NOMO-1 treated with dmso at 0.1 percent for 144 hours (cell line): ENCODE data around the gene ANKRD44.
"Not testable (repeated sequence)": the region's sequence is repeated elsewhere in the genome, so short reads cannot be mapped to it uniquely, and the experiment has no call there.

Experiments
- DNase-seq: peaks from one replicate; lab custom pipeline; 2025; ENCODE audit not compliant: unreplicated experiment; lab: John Stamatoyannopoulos, UW

ANKRD44 gene

DNA sequence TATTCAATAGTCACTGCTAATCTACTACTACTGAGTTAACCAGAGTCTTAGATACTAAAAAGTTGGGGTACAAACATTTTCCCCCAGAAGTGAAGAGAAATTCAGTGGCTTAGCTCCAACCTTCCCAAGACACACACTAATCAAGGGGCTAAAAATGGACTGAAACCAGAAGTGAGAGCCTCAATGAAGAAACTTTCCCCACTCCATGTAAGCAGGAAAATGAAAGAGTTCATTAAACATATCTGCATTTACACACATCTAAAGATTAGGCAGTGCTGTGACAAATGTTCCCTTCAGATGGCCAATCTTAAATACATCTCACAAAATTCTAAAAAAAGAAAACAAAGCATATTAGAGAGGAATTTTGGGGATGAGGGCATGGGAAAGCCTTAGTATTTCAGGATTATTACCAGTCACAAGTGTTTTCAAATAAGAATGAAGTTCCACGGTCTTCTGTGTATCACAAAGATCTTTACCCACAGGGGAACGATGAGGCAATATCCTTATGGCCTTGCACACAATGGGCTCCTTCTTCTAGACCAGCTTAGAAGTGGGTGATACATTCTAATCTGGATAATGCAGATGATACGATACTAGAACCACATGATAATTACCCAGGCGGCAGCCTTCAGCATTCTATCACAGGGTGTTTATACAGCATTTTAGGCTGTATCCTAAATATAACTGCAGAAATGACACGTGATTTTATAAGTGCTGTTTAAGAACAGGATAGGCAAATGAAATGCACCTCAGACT, 17.1 kb downstream of the ANKRD44 start:
- DNase-seq: peak; percentile 52

DNA sequence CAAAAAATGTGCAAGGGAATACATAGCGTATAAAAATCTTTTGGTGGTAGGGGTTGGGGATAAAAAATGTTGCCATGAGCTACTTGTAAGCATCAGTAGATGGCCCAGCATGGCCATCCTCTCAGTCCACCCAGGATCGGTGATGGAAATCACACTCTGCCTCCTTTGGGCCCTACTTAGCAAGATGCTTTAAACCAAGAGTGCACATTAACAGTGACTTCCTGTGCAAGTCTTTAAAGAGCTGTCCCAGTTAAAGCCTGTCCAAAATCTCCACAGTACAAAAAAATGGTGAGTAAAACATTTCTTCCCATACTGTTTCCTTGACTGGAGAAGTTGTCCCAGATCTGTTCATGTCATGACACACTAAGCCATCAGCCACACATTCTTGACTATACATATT, 18.0 kb downstream of the ANKRD44 start:
- no peak for DNase-seq

DNA sequence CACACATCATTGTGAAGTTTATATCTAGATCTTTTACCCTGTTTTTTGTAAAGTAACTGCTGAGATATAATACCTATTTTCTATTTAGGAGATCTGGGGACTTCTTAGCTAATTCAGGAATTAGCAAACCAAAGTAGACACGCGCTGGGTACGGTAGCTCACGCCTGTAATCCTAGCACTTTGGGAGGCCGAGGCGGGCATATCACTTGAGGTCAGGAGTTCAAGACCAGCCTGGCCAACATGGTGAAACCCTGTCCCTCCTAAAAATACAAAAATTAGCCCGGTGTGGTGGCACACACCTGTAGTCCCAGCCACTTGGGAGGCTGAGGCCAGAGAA, 23.0 kb downstream of the ANKRD44 start:
- DNase-seq: not testable (repeated sequence)

DNA sequence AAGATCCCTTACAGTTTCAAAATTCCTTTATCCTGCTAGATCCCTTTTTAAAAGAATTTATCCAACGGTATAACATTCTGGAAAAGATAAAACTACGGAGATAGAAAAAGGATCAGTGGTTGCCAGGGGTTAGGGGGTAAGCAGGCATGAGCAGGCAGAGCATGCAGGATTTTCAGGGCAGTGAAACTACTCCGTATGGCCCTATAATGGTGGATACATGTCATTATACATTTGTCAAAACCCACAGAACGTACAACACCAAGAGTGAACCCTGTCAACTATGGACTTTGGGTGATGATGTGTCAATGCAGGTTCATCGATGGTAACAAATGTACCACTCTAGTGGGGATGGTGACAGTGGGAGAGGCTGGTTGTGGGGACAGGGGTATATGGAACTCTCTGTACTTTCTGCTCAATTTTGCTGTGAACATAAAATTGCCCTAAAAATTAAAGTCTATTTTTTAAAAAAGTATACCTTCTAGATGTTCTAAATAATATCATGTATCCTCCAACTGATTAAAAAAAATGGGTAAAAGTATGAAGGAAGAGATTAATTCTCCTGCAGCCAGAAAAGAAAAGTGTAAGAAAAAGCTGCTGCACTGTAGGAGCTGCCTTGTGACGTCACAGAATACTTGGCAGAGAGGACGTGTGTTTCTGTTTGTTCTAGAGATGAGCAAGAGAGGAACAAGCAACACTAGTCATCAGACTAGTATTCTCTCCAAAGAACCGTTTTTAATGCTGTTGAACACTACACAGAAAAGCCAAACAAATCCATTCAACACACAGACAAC, 23.6 kb downstream of the ANKRD44 start:
- DNase-seq: no peak

DNA sequence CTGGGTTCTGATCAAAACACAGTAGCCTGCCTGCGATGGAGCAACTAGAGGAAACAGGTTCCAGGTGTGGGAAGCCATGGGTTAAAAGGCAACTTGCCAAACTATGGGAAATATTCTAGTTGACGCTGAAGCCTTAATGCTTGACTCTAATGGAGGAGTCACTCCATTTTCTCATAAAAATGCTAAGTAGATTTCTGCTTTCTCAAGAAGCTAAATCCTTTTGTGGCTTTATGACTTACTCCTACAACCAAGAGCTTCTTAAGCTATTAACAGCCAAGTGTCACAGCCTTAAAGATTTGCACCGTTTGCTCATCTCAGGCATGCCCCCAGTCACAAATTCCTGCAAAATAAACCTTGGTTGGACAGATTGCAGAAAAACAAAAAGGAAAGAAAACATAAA, 25.2 kb downstream of the ANKRD44 start:
- no peak for DNase-seq

DNA sequence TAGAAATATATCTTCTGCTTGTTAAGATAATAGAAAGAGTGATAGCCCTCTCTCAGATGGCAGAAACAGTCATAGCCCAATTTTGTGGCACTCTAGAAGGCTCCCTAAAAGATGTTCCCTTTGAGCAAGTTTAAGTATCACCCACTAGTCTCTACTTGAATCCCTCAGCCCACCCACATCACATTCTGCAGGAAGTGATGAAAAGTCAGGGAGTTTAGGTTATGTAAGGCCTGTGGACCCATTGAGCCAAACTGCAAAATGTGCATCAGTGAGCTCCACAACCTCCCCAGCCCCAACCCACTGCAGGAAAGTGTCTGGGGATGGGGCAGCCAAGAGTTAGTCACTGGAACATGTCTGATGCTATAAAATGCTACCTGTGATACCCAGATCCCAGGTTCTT, 25.6 kb downstream of the ANKRD44 start:
- no peak for DNase-seq

DNA sequence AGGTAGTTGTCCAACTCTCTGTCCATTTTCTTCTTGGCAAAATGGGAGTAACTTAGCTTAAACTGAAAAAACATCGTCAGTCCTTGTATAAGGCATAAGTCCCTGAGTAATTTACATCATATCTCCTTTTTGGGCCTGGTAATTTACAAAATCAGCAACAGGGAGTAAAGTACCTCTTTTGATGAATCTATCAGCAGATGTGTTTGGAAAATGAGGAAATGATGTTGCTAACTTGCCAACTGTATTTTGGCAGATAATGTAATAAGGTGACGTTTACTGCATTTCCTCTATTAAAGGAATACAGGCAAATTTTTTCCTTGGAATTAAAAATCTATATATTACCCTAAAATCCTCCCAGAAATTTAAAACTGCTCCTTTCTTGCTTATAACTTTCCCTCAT, 29.2 kb downstream of the ANKRD44 start:
- peak; percentile 41 for DNase-seq

DNA sequence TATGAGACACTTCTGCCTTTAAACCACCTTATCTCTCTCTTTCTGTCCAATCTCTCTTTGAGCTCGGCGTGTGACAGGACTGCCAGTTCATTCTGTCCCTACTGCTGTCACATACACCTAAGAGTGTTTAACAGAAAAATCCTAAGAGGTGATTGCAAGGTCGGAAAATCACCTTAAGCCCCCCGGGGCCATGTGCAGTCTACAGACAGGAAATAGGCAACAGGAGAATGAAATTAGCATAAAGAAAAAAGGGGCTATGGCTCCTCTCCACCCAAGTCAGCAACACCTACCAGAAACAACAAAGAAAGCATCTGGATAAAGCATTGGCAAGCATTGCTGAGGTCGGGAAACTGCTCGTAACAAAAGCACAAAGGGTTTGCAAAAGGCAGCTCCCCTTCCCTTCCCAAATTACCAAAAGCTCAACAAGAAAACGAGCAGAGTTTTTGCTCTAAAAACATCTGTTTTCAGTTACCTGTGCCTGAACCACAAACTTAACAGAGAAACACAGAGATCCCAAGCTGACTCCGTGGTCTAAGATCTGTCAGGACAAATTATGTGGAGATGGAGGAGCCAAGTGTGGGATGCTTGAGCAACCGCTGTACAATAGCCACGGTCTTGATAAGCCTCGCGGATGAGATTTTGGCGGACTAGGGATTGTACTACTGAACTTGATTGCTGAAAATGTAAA, 30.4 kb downstream of the ANKRD44 start:
- no peak for DNase-seq

DNA sequence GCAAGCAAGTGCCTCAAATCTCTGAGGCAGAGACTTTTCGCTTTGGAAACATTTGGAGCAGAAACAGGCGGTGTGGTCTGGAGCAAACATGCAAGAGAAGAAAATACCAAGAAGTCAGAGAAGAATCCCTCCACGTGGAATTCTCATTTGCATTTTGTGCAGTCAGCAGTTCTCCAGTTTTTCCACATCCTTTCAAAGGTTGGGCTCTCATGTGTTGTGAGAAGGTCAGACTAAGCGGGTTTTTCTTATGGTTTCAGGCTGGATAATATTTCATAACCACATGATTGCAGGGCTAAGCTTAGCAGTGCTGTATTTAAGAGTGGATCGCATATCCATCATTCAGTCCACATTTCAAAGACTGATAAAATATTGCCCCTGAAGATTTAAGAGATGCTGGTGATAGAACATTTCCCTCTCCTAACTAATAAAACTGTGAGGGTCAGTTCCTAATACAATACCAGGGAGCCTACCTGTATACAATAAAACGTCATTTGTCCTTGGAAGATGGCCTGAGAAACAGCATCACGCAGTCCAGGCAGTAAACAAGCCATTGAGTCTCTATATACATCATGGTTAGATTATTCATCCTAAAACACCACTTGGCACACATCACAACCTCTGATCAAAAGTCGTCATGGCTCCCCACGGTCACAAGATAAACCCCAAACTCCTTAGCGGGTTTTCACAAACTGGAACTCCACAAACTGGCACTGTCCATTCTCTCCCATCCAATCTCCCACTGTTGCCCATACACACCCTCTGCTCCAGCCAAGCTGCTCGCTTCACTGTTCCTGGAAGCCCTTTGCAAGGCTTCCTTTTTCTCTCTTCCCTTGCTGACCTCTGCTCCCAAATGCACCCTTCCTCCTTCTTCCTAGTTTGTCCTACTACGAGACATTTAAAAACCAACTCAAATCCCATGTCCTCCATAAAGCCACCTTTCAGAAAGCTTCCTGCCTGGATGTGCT, 31.5 kb downstream of the ANKRD44 start:
- no peak for DNase-seq

DNA sequence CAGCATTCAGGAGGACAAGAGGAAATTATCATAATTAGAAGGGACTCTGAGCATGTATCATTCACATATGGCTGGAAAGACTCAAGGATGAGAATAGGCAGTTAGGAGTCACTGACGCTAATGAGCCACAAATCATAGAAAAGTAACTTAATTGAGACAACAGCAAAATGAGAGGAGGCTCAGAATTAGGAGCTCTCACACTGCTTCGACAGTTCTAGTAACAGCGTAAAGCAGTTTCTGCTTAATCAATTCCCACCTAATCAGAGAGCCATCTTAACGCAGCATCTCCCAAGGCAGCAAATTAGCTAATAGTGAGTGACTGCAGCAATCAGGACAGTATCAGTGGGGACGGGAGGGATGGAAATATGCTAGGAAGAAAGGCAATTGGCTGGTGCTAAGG, 32.8 kb downstream of the ANKRD44 start:
- DNase-seq: no peak

DNA sequence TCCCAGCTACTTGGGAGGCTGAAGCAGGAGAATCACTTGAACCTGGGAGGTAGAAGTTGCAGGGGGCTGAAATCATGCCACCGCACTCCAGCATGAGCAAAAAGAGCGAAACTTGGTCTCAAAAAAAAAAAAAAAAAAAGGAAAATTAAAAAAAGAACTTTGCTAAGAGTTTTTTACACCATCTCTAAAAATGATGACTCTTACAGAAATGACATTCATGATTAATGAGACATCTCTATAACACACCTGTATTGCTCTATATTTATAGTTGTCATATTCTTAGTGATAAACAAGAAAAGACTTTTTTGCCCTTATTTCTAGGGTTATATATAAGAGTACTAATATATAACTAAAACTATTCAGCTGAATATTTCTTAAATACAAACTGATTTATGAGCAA, 34.4 kb downstream of the ANKRD44 start:
- no peak for DNase-seq

DNA sequence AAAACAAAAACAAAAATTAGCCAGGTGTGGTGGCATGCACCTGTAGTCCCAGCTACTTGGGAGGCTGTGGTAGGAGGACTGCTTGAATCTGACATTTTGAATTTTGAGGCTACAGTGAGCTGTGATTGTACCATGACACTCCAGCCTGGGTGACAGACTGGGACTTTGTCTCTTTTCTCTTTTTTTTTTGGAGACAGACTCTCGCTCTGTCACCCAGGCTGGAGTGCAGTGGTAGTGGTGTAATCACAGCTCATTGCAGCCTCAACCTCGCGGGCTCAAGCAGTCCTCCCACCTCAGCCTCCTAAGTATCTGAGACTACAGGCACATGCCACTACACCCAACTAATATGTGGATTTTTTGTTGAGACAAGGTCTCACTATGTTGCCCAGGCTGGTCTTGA, 35.6 kb downstream of the ANKRD44 start:
- DNase-seq: no peak

DNA sequence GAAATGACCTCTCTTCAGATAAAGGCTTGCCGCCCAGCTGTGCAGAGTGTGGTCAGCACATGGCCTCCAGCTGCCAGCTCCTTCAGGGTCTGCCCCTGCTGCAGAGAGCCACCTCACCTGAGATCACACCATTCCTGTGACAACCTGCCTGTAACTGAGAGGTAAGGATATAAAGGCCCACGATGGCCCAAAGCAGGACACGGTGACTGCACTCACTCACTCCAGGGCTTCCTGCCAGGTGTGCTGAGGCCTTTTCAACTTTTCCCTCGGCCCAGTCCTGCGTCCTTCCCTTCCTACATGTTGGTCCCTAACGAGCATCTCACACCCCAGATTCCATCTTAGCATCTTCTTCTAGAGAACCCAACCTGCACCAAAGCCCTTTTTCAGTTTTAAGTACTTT, 36.2 kb downstream of the ANKRD44 start:
- DNase-seq: no peak

DNA sequence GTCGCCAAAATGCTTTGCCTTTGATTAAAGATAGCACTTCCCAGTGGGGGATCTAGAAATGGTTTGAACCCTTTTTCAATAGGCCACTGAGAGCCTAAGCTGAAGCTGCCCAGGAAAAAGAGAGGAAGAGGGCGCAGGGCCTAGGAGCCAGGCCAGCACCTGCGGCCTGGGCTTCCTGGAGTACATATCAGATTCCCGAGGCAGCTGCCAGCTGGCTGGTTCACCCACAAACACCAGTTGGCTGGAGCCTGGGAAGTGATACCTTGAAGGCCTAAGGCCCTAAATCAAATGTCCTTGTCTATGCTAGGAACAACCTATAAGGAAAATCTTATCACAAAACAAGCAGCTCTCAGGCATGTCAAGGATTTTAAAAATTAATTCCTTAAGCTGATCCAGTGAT, 37.1 kb downstream of the ANKRD44 start:
- no peak for DNase-seq

DNA sequence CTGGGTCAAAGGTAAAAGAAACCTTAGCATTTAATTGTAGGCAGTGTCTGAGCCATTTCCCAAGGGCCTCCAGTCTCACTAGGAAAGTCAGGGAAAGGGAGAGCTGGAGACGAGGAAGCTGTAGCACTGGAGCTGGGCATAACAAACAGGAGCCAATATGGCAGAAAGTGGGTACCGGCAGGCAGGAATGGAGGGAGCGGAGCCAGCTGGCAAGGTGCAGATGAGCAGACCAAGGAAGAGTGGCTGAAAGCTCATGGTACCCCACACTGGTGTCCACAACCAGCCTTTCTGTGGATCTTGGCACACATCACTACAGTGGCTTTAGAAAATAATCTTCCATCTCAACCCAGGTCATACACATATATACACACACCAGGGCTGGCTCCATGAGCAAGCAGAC, 40.0 kb downstream of the ANKRD44 start:
- DNase-seq: no peak

DNA sequence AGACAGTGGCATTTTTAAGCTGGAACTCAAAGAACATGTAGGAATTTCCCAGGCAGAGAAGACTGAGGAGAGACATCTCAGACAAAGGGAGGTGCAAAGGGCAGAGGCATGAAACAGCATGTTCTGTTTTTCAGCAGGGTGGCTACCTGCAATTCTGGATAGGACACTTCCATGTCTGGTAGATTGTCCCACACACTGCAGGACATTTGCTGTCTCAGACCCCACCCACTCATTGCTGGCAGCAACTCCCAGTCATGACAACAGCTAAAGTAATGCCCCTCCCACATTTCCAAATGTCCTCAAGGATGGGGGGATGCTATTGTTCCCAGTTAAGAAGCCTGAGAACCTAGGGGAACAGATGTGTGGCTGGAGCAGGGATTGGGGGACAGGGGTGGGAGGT, 40.8 kb downstream of the ANKRD44 start:
- no peak for DNase-seq

DNA sequence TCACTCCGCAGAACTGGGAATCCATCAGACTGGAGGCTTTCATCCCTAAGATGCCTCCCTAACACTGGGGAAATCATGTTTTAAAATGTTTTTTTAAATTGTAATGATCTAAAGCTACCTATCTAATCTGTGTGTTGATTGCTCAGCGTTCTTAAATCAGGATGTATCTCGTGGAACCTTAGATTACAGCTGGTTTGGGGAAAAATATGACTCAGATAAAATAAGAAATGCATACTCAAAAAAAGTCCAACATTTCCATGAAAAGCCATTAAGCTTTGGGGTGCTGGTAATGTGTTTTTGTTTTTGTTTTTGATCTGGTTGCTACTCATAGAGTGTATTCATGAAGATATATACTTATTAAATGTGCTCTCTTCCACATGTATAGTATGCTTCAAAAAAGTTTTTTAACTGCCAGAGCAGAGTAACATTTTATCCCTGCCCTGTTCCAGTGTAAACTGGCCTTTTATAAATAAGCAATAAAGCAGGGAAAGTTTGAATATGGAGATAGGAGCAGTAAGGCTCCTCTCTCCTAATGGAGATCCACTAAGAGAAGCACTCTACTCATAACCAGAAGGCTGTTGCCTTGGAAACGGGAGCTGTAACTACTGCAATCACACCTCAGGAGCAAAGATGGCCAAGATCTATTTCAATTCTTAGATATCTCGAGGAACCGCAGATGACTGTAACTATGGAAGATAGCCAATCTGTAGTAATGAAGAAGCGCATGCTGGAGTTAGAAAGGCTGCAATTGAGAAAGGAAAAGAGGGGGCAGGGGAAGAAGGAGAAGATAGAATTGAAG, 41.6 kb downstream of the ANKRD44 start:
- DNase-seq: no peak

DNA sequence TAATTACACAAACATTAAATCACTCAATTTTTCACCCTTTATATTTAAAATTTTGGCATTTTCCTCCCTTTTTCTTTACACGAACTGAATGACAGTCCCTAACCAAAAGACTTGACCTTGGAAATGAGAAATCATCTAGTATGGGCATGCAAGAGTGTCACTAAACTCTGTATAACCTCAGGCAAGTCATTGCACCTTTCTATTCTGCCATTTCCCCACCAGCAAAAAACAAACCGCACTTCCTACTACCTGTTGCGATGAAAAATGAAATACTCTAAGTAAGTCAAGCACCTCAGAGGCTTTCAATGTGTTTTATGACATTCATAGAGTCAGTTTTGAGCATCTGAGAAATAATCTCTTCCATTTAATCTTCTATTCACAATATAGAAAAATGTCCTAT, 44.1 kb downstream of the ANKRD44 start:
- no peak for DNase-seq

DNA sequence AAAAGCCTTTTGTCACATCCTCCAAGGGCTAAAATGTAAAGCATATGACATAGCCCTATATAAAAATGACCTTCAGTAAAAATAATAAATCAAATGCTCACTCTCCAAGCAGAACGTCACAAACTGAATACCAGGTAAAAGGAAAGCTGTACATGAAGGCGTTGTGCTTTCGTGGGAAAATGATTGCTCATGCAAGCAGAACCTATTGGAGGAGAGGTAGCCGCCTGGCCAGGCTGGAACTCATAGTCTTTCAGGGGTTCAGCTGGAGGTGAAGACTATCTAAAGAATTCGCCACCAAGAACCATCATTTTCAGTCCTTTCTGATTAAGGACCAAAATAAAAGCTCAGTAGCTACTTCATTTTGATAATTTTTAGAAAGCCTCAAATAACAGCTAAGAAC, 44.7 kb downstream of the ANKRD44 start:
- no peak for DNase-seq

DNA sequence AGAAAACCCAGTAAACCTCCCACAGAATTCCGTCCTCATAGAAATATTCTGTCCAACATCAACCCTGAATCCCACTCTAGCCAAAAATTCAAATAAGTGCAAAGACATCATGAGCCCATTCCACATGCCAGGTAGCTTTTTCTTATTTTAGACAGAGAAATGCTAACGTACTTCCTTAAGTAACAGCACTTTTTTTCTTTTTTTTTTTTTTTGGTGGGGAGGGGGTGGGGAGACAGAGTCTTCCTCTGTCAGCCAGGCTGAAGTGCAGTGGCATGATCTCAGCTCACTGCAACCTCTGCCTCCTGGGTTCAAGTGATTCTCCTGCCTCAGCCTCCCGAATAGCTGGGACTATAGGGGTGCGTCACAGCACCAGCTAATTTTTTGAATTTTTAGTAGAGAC, 45.5 kb downstream of the ANKRD44 start:
- no peak for DNase-seq
